ENCODE results near the gene PFDN6. TPM values are rescaled to one million over a fixed set of nuclear protein-coding genes. Genes with fewer than 3 reads are reported as not detected.

Gene PFDN6
- total RNA-seq, 1 experiment from 2014 or later: 90.5 TPM

GRCh38 chr6:33250731-33251130 lies 38.7 kb upstream of the PFDN6 start:
- H3K27ac ChIP-seq (ENCODE audit: low read depth, low read length): peak overlapping the region; percentile 90
- no peak overlapping the region for H2AFZ ChIP-seq (ENCODE audit: low read depth, low read length, poor library complexity, severe bottlenecking)
- peak overlapping the region; percentile 88 for H3K9ac ChIP-seq (ENCODE audit: low read length)
- no peaks in the 10 kb centered on the region for H4K20me1 ChIP-seq (ENCODE audit: insufficient read depth)
- no peaks in the 10 kb centered on the region for H3K79me2 ChIP-seq (ENCODE audit: insufficient read depth, low read length)
- no peaks in the 10 kb centered on the region for H3K27me3 ChIP-seq (ENCODE audit: insufficient read depth, low read length)
- ATAC-seq: no peak
- DNase-seq (ENCODE audit: low read depth, low spot score): no peak
- peak overlapping the region; percentile 74 to 85; a peak in 3 of 4 replicates for H3K4me3 ChIP-seq (replicated peaks in 1 of 2; ENCODE audit: low read depth in 1 of 2, low read length in 2 of 2)
- H3K9me2 ChIP-seq (ENCODE audit: insufficient read depth): no peaks in the 10 kb centered on the region
- no peaks in the 10 kb centered on the region for H3K36me3 ChIP-seq (ENCODE audit: control insufficient read depth in 1 of 2, insufficient read depth in 2 of 2, low read length in 2 of 2)
- ChIA-PET RAD21 (ENCODE audit: low non-redundant PET in 1 of 2, low total read pairs in 2 of 2, uncharacterized antibody in 2 of 2, unreplicated experiment in 2 of 2) (no interaction called here), POLR2A (interaction anchor here (0.8 to 4.0 kb wide), 3 partner anchors 8 to 21 kb away, joined by 4 to 24 read pairs (median 19); partner anchors contain the start of genes RPS18 and VPS52), CTCF (no interaction called here)
- no TSS peak for BruUV-seq (replicated peaks)
- intact Hi-C loops (cut with micrococcal nuclease): no loop called here
- H3K9me3 ChIP-seq (ENCODE audit: control insufficient read depth in 1 of 2, insufficient read depth in 1 of 2, low read depth in 1 of 2, low read length in 2 of 2): no peaks in the 10 kb centered on the region
- no peak for TF ChIP-seq POLR2A (IDR thresholded peaks at IDR 0.05; ENCODE audit: borderline replicate concordance, extremely low read depth, insufficient read depth, insufficient read length)
- no peak for TF ChIP-seq JUND (IDR thresholded peaks at IDR 0.05)
- TF ChIP-seq SRF (IDR thresholded peaks at IDR 0.05; ENCODE audit: low read depth): no peak
- TF ChIP-seq EZH2phosphoT487 (IDR thresholded peaks at IDR 0.05; ENCODE audit: borderline replicate concordance): no peak
- no peak for TF ChIP-seq YY1 (IDR thresholded peaks at IDR 0.05; ENCODE audit: extremely low read depth, insufficient replicate concordance, low read depth, low read length)
- TF ChIP-seq TCF7L2 (IDR thresholded peaks at IDR 0.05; ENCODE audit: borderline replicate concordance, extremely low read depth, insufficient read depth, insufficient read length): no peak
- TF ChIP-seq, protein P1, sequence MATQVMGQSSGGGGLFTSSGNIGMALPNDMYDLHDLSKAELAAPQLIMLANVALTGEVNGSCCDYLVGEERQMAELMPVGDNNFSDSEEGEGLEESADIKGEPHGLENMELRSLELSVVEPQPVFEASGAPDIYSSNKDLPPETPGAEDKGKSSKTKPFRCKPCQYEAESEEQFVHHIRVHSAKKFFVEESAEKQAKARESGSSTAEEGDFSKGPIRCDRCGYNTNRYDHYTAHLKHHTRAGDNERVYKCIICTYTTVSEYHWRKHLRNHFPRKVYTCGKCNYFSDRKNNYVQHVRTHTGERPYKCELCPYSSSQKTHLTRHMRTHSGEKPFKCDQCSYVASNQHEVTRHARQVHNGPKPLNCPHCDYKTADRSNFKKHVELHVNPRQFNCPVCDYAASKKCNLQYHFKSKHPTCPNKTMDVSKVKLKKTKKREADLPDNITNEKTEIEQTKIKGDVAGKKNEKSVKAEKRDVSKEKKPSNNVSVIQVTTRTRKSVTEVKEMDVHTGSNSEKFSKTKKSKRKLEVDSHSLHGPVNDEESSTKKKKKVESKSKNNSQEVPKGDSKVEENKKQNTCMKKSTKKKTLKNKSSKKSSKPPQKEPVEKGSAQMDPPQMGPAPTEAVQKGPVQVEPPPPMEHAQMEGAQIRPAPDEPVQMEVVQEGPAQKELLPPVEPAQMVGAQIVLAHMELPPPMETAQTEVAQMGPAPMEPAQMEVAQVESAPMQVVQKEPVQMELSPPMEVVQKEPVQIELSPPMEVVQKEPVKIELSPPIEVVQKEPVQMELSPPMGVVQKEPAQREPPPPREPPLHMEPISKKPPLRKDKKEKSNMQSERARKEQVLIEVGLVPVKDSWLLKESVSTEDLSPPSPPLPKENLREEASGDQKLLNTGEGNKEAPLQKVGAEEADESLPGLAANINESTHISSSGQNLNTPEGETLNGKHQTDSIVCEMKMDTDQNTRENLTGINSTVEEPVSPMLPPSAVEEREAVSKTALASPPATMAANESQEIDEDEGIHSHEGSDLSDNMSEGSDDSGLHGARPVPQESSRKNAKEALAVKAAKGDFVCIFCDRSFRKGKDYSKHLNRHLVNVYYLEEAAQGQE (IDR thresholded peaks at IDR 0.05; ENCODE audit: low read depth): no peak
- TF ChIP-seq RAD21 (IDR thresholded peaks at IDR 0.05; ENCODE audit: low read depth): no peak
- no peak for TF ChIP-seq ZNF274 (IDR thresholded peaks at IDR 0.05; ENCODE audit: low read depth, low read length)
- no peak for TF ChIP-seq FOSL1 (IDR thresholded peaks at IDR 0.05; ENCODE audit: low read depth)
- TF ChIP-seq EZH2 (IDR thresholded peaks at IDR 0.05): no peak
- no peak for TF ChIP-seq ZBTB33 (IDR thresholded peaks at IDR 0.05; ENCODE audit: extremely low read depth, insufficient replicate concordance, low read length)
- TF ChIP-seq SIN3A (IDR thresholded peaks at IDR 0.05; ENCODE audit: low read depth): no peak
- peak overlapping the region; percentile 99 for H3K4me2 ChIP-seq (ENCODE audit: low read length)
- peaks cover 20 to 45% of the 10 kb centered on the region in 2 experiments for H3K4me1 ChIP-seq (ENCODE audit: control insufficient read depth in 1 of 2, insufficient read depth in 2 of 2, low read length in 2 of 2)
